Keratinocyte (primary cell): ENCODE data around the gene LANCL3.
"Not testable (repeated sequence)": the region's sequence is repeated elsewhere in the genome, so short reads cannot be mapped to it uniquely, and the experiment has no call there.

Experiments
- EZH2 ChIP-seq: IDR thresholded peaks from one replicate; pipeline ENCODE4 v1.6.1; 2012; ENCODE audit warnings: inconsistent platforms, mild to moderate bottlenecking, low read length, moderate library complexity
- TF ChIP-seq, protein P1 (sequence below), 3 experiments: IDR thresholded peaks in 1 of 3; conservative IDR thresholded peaks in 1 of 3; optimal IDR thresholded peaks in 1 of 3; 2 replicates in 2 of 3; 3 replicates in 1 of 3; pipeline versions ENCODE3 to v1.5.1; 2011; ENCODE audit warnings: low read length in 3 of 3, mild to moderate bottlenecking in 3 of 3, moderate library complexity in 2 of 3, control low read depth in 1 of 3, inconsistent platforms in 1 of 3; ENCODE audit not compliant: insufficient read depth in 2 of 3; ENCODE audit errors: extremely low read depth in 1 of 3

DNA sequence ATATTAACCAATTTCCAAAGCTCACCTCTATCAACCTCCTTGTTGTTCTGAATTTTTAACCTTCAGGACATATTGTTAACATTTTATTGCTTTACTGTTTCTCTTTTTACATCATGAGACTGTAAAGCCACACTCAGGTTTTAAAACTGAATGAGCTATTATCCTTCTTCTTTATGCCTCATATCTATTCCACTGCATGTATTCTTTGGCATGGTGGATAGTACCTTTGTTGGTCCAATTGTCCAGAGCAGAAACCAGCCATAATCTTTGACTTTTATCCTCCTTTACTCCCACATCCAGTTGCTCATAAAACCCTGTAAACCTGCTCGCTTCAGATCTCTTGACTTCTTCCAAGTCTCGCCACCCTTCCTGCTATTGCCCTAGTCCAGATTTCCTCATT is 6.2 kb upstream of the LANCL3 start:
- TF ChIP-seq EZH2: not testable (repeated sequence)
- TF ChIP-seq, protein P1, sequence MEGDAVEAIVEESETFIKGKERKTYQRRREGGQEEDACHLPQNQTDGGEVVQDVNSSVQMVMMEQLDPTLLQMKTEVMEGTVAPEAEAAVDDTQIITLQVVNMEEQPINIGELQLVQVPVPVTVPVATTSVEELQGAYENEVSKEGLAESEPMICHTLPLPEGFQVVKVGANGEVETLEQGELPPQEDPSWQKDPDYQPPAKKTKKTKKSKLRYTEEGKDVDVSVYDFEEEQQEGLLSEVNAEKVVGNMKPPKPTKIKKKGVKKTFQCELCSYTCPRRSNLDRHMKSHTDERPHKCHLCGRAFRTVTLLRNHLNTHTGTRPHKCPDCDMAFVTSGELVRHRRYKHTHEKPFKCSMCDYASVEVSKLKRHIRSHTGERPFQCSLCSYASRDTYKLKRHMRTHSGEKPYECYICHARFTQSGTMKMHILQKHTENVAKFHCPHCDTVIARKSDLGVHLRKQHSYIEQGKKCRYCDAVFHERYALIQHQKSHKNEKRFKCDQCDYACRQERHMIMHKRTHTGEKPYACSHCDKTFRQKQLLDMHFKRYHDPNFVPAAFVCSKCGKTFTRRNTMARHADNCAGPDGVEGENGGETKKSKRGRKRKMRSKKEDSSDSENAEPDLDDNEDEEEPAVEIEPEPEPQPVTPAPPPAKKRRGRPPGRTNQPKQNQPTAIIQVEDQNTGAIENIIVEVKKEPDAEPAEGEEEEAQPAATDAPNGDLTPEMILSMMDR (optimal IDR thresholded peaks at IDR 0.05 in 1 of 3, IDR thresholded peaks at IDR 0.05 in 1 of 3, conservative IDR thresholded peaks at IDR 0.05 in 1 of 3; ENCODE audit: extremely low read depth in 1 of 3, insufficient read depth in 2 of 3, low read length in 3 of 3): not testable (repeated sequence)
